B cell (primary cell): ENCODE results near the gene TMEM185B. TPM values are rescaled to one million over a fixed set of nuclear protein-coding genes. Genes with fewer than 3 reads are reported as not detected.
"Not testable (repeated sequence)": the region's sequence is repeated elsewhere in the genome, so short reads cannot be mapped to it uniquely, and the experiment has no call there.

Source experiments
- ATAC-seq: fragments of 200-7000 bp; cut with Tn5 transposase; one replicate; pipeline ENCODE4 v1.10.0; 2021; ENCODE audit warnings: low read depth, mild to moderate bottlenecking, moderate number of reproducible peaks, moderate library complexity
- CTCF ChIA-PET: fragments of 350-600 bp; sonication (Branson Sonifier 250); formaldehyde crosslinking; loops from one replicate; lab custom pipeline; 2021; ENCODE audit warnings: antibody characterized with exemption, inconsistent platforms; lab: Charles Lee
- POLR2A ChIA-PET: fragments of 350-600 bp; sonication (Branson Sonifier 250); formaldehyde crosslinking; loops from one replicate; lab custom pipeline; 2021; ENCODE audit warnings: antibody characterized with exemption; lab: Charles Lee
- DNase-seq: peaks from one replicate; pipeline ENCODE4 v3.0.0; 2013
- H2AFZ ChIP-seq: 2 replicates; pipeline ENCODE4 v1.6.1; 2012; ENCODE audit warnings: mild to moderate bottlenecking, low read depth, low read length; ENCODE audit not compliant: insufficient read depth, poor library complexity, severe bottlenecking
- H3K27ac ChIP-seq, 2 donors: 1 replicate in 1 of 2; 2 replicates in 1 of 2; pipeline ENCODE4 v1.5.1; 2012 to 2013; ENCODE audit warnings: low read length in 2 of 2, mild to moderate bottlenecking in 2 of 2, moderate library complexity in 1 of 2
- H3K27me3 ChIP-seq, 4 experiments: fragments of 200-600 bp in 1 of 4; sonication (generic) in 1 of 4; replicated peaks in 1 of 4; 1 replicate in 2 of 4; 2 replicates in 2 of 4; pipeline versions ENCODE4 v1.6.1 to v1.7.0; 2013 to 2016; ENCODE audit warnings: low read length in 3 of 4, mild to moderate bottlenecking in 2 of 4, mixed read lengths in 1 of 4, moderate library complexity in 1 of 4; ENCODE audit not compliant: insufficient read depth in 4 of 4, control insufficient read depth in 3 of 4; ENCODE audit errors: control extremely low read depth in 1 of 4
- H3K36me3 ChIP-seq, 2 experiments: replicated peaks in 1 of 2; 1 replicate in 1 of 2; 2 replicates in 1 of 2; pipeline versions ENCODE4 v1.6.1 to v1.7.1; 2013; ENCODE audit warnings: low read length in 1 of 2; ENCODE audit not compliant: insufficient read depth in 2 of 2, control insufficient read depth in 1 of 2; ENCODE audit errors: control extremely low read depth in 1 of 2, extremely low read depth in 1 of 2
- H3K4me1 ChIP-seq, 2 donors: fragments of 200-600 bp in 1 of 2; sonication (generic) in 1 of 2; 1 replicate in 1 of 2; 2 replicates in 1 of 2; pipeline versions ENCODE4 v1.5.1 to v1.6.1; 2013 to 2017; ENCODE audit warnings: low read length in 2 of 2; ENCODE audit not compliant: control insufficient read depth in 2 of 2, insufficient read depth in 2 of 2
- H3K4me2 ChIP-seq: replicated peaks from 2 replicates; pipeline ENCODE3; 2012; ENCODE audit warnings: mild to moderate bottlenecking, low read depth, low read length; ENCODE audit not compliant: poor library complexity, severe bottlenecking
- H3K4me3 ChIP-seq, 5 experiments: fragments of 200-600 bp in 1 of 5; sonication (generic) in 1 of 5; 1 replicate in 3 of 5; 2 replicates in 2 of 5; pipeline versions ENCODE4 v1.5.1 to v1.7.0; 2011 to 2016; ENCODE audit warnings: low read length in 4 of 5, mild to moderate bottlenecking in 4 of 5, low read depth in 2 of 5, control low read depth in 1 of 5, moderate library complexity in 1 of 5; ENCODE audit not compliant: insufficient read depth in 1 of 5; ENCODE audit errors: control extremely low read depth in 1 of 5, extremely low read depth in 1 of 5
- H3K79me2 ChIP-seq: fragments of 200-600 bp; sonication (generic); one replicate; pipeline ENCODE4 v1.6.0; 2016; ENCODE audit warnings: low read length; ENCODE audit not compliant: control insufficient read depth, insufficient read depth
- H3K9ac ChIP-seq: fragments of 200-600 bp; sonication (generic); 2 replicates; pipeline ENCODE4 v1.6.1; 2017; ENCODE audit warnings: mild to moderate bottlenecking, low read length, moderate library complexity
- H3K9me3 ChIP-seq, 3 donors: one replicate each; pipeline versions ENCODE4 v1.6.1 to v1.7.1; 2013; ENCODE audit warnings: low read length in 2 of 3; ENCODE audit not compliant: control insufficient read depth in 2 of 3, insufficient read depth in 1 of 3; ENCODE audit errors: control extremely low read depth in 1 of 3
- H4K20me1 ChIP-seq: 2 replicates; pipeline ENCODE4 v1.6.0; 2012; ENCODE audit warnings: mild to moderate bottlenecking, low read length; ENCODE audit not compliant: insufficient read depth, control insufficient read depth, poor library complexity, severe bottlenecking
- H3K27ac Mint-ChIP-seq: one replicate; pipeline ENCODE4 v1.8.0; 2021; ENCODE audit warnings: mixed read lengths
- H3K27me3 Mint-ChIP-seq: one replicate; pipeline ENCODE4 v1.8.0; 2021; ENCODE audit warnings: mixed read lengths
- H3K4me1 Mint-ChIP-seq: one replicate; pipeline ENCODE4 v1.8.0; 2021; ENCODE audit warnings: mixed read lengths
- H3K4me3 Mint-ChIP-seq: one replicate; pipeline ENCODE4 v1.8.0; 2021; ENCODE audit warnings: mixed read lengths
- H3K9me3 Mint-ChIP-seq: one replicate; pipeline ENCODE4 v1.8.0; 2022; ENCODE audit warnings: mixed read lengths; ENCODE audit not compliant: insufficient read depth
- CTCF ChIP-seq: fragments of 200-600 bp; IDR thresholded peaks from one replicate; pipeline ENCODE4 v1.8.0; 2022; ENCODE audit warnings: antibody characterized with exemption, mild to moderate bottlenecking
- EZH2 ChIP-seq: IDR thresholded peaks from 2 replicates; pipeline ENCODE4 v1.6.1; 2012; ENCODE audit warnings: borderline replicate concordance, low read depth, mild to moderate bottlenecking, moderate library complexity, low read length; ENCODE audit not compliant: insufficient read depth, poor library complexity, severe bottlenecking
- WGBS: methylation state at CpG from one replicate; pipeline ENCODE4 v1.1.5; 2013; ENCODE audit warnings: missing lambda C conversion rate; ENCODE audit not compliant: insufficient coverage; 5-methylcytosine and 5-hydroxymethylcytosine counted together
- intact Hi-C: fragments of 100-400 bp; cut with micrococcal nuclease; formaldehyde crosslinking; loops from one replicate; pipeline ENCODE4 v1.10.0; 2022
- polyA plus RNA-seq: library from polyadenylated mRNA; depleted of rRNA; stranded (reverse); fragments of >200 nt; gene quantifications from 2 replicates; pipeline ENCODE4 v1.2.3, GENCODE V29; 2012
- total RNA-seq, 2 donors: library from RNA; stranded (reverse); fragments of 120-200 nt in 1 of 2; gene quantifications; 1 replicate in 1 of 2; 2 replicates in 1 of 2; pipeline versions ENCODE4 v1.2.3 to v1.2.4, GENCODE V29; 2013 to 2022

TMEM185B gene
- total and polyA plus RNA-seq, 2 donors (not counting 1 experiment from before 2014, with no cell fraction given): 29.6 to 36.4 TPM

- Mint-ChIP-seq H3K4me3 (no peak overlapping the region), H3K27ac (no peak overlapping the region), H3K27me3 (no peaks in the 10 kb centered on the region), H3K9me3 (no peaks in the 10 kb centered on the region), H3K4me1 (peaks cover 26% of the 10 kb centered on the region)
- peaks cover 18 to 20% of the 10 kb centered on the region in 2 donors for H3K4me1 ChIP-seq
- H3K36me3 ChIP-seq: no peaks in the 10 kb centered on the region
- WGBS: 94% methylated on average over 10 of the region's 10 CpGs
- no peak for TF ChIP-seq EZH2
- no peak for TF ChIP-seq CTCF
- no peak overlapping the region for H3K9ac ChIP-seq
- H3K27me3 ChIP-seq: no peaks in the 10 kb centered on the region
- H3K79me2 ChIP-seq: peaks cover 14% of the 10 kb centered on the region
- H2AFZ ChIP-seq: no peak overlapping the region
- no peaks in the 10 kb centered on the region for H3K9me3 ChIP-seq
- no peak overlapping the region for H3K4me3 ChIP-seq
- intact Hi-C loops: no loop called here
- no peak for ATAC-seq
- no peak for DNase-seq
- no peak overlapping the region for H3K27ac ChIP-seq
- H4K20me1 ChIP-seq: no peaks in the 10 kb centered on the region
- POLR2A ChIA-PET: no interaction called here
- CTCF ChIA-PET: no interaction called here
- H3K4me2 ChIP-seq: no peak overlapping the region
Measured at GRCh38 chr2:120236316-120236715, 13.1 kb upstream of the TMEM185B start.

- ChIA-PET POLR2A (no interaction called here), CTCF (interaction anchor here (0.7 kb wide), 1 partner anchor 204 kb away, joined by 6 read pairs; no protein-coding TSS in a partner anchor)
- Histone ChIP-seq H3K4me1 (peaks cover 24 to 27% of the 10 kb centered on the region in 2 donors), H4K20me1 (no peaks in the 10 kb centered on the region), H3K27me3 (no peaks in the 10 kb centered on the region), H2AFZ (no peak overlapping the region), H3K4me3 (no peak overlapping the region), H3K9ac (no peak overlapping the region), H3K4me2 (no peak overlapping the region), H3K79me2 (peaks cover 20% of the 10 kb centered on the region), H3K36me3 (no peaks in the 10 kb centered on the region), H3K27ac (no peak overlapping the region), H3K9me3 (no peaks in the 10 kb centered on the region)
- no peak for DNase-seq
- Mint-ChIP-seq H3K9me3 (no peaks in the 10 kb centered on the region), H3K4me3 (no peak overlapping the region), H3K27me3 (no peaks in the 10 kb centered on the region), H3K4me1 (peaks cover 32% of the 10 kb centered on the region), H3K27ac (no peak overlapping the region)
- 90% methylated on average over 4 of the region's 6 CpGs for WGBS
- intact Hi-C loops: no loop called here
- TF ChIP-seq EZH2: no peak
- TF ChIP-seq CTCF: no peak
- no peak for ATAC-seq
Measured at GRCh38 chr2:120235681-120236080, 12.5 kb upstream of the TMEM185B start.

- H3K27me3 Mint-ChIP-seq, DNase-seq, H2AFZ ChIP-seq, H3K36me3 ChIP-seq, intact Hi-C loops, H4K20me1 ChIP-seq, H3K27ac Mint-ChIP-seq, H3K27ac ChIP-seq, ATAC-seq, H3K27me3 ChIP-seq, CTCF ChIA-PET, H3K9me3 ChIP-seq, H3K4me2 ChIP-seq, H3K9ac ChIP-seq, H3K4me3 ChIP-seq, H3K4me3 Mint-ChIP-seq, H3K9me3 Mint-ChIP-seq: not testable (repeated sequence)
- peaks cover 36% of the 10 kb centered on the region for H3K4me1 Mint-ChIP-seq
- Histone ChIP-seq H3K4me1 (peaks cover 26 to 32% of the 10 kb centered on the region in 2 donors), H3K79me2 (peaks cover 22% of the 10 kb centered on the region)
- WGBS: no CpG with 5 or more reads among the region's 2 CpGs
- POLR2A ChIA-PET: interaction anchor here (1.1 kb wide), 1 partner anchor 17 kb away, joined by 3 read pairs; no protein-coding TSS in a partner anchor
Measured at GRCh38 chr2:120235158-120235557, 12.0 kb upstream of the TMEM185B start.
